ENCODE results near the gene ELAC2. TPM values are rescaled to one million over a fixed set of nuclear protein-coding genes. Genes with fewer than 3 reads are reported as not detected.

ELAC2 gene
- total and polyA plus RNA-seq, 10 of the 15 experiments (the other 5 are each of a cell fraction or from before 2014, with no cell fraction given): 5.1 to 146 (median 79.4) TPM

- TF ChIP-seq ETV6 (conservative IDR thresholded peaks at IDR 0.05 in 1 of 2, IDR thresholded peaks at IDR 0.05 in 1 of 2; ENCODE audit: borderline replicate concordance in 1 of 2, low read depth in 1 of 2): no peak
Observed at GRCh38 chr17:13046361-13046760, 28.5 kb upstream of the ELAC2 start (continued).

GRCh38 chr17:13044572-13045065 lies 26.8 kb upstream of the ELAC2 start:
- no peak overlapping the region for H3K9ac ChIP-seq (ENCODE audit: control insufficient read depth, insufficient read depth, low read length)
- WGBS (ENCODE audit: insufficient coverage, insufficient replicate concordance, low lambda C conversion rate, missing lambda C conversion rate): 81% methylated on average over 7 of the region's 7 CpGs
- FAIRE-seq: no peak
- ATAC-seq: no peak
- H3K9me3 ChIP-seq (replicated peaks; ENCODE audit: control insufficient read depth, insufficient read depth, low read length): no peaks in the 10 kb centered on the region
- intact Hi-C loops (cut with micrococcal nuclease; ENCODE audit: unreplicated experiment): no loop called here
- H2AFZ ChIP-seq (ENCODE audit: control insufficient read depth, low read depth, low read length): no peak overlapping the region
- no peak overlapping the region for H3K4me3 ChIP-seq
- ChIA-PET POLR2A (no interaction called here), SMC1A (ENCODE audit: uncharacterized antibody, unreplicated experiment) (no interaction called here), RAD21 (ENCODE audit: unreplicated experiment) (no interaction called here), CTCF (interaction anchor here (3.3 kb wide), 1 partner anchor 14 kb away, joined by 10 read pairs; no protein-coding TSS in a partner anchor)
- no peaks in the 10 kb centered on the region for H3K79me2 ChIP-seq (ENCODE audit: control insufficient read depth, insufficient read depth, low read length)
- BruUV-seq (replicated peaks): no TSS peak
- no peaks in the 10 kb centered on the region for H4K20me1 ChIP-seq (ENCODE audit: control insufficient read depth, insufficient read depth)
- H3K4me1 ChIP-seq (ENCODE audit: control insufficient read depth, insufficient read depth, low read length): no peaks in the 10 kb centered on the region
- no peaks in the 10 kb centered on the region for H3K27me3 ChIP-seq (replicated peaks in 1 of 2; ENCODE audit: control insufficient read depth in 2 of 2, insufficient read depth in 2 of 2, low read length in 1 of 2)
- no peak for DNase-seq (ENCODE audit: low read depth, low spot score)
- H3K36me3 ChIP-seq (ENCODE audit: control insufficient read depth in 2 of 2, insufficient read depth in 2 of 2, low read length in 1 of 2): no peaks in the 10 kb centered on the region
- in situ Hi-C loops (cut with MboI): no loop called here
- H3K4me2 ChIP-seq (ENCODE audit: control insufficient read depth, insufficient read depth): no peak overlapping the region
- H3K27ac ChIP-seq (ENCODE audit: control insufficient read depth, insufficient read depth): no peak overlapping the region
- TF ChIP-seq POLR2A (IDR thresholded peaks at IDR 0.05; ENCODE audit: low read depth, low read length) (no peak), PBX3 (IDR thresholded peaks at IDR 0.05; ENCODE audit: insufficient replicate concordance, low read depth, low read length) (no peak), SREBF2 (IDR thresholded peaks at IDR 0.05; ENCODE audit: low read length) (no peak), IKZF2 (IDR thresholded peaks at IDR 0.05) (no peak), NR2C1 (IDR thresholded peaks at IDR 0.05) (no peak), CBX3 (IDR thresholded peaks at IDR 0.05; ENCODE audit: borderline replicate concordance, low read depth) (no peak), SPI1 (IDR thresholded peaks at IDR 0.05; ENCODE audit: borderline replicate concordance, insufficient read depth, low read depth, low read length) (no peak), SUPT20H (IDR thresholded peaks at IDR 0.05; ENCODE audit: borderline replicate concordance, control insufficient read depth, low read depth, low read length) (no peak), ZNF384 (IDR thresholded peaks at IDR 0.05; ENCODE audit: borderline replicate concordance, low read depth, low read length) (no peak), TBL1XR1 (IDR thresholded peaks at IDR 0.05; ENCODE audit: low read depth, low read length) (no peak), TARDBP (IDR thresholded peaks at IDR 0.05; ENCODE audit: borderline replicate concordance) (no peak), GABPA (IDR thresholded peaks at IDR 0.05; ENCODE audit: low read depth) (no peak), EED (IDR thresholded peaks at IDR 0.05; ENCODE audit: low read depth) (no peak), CTCF (IDR thresholded peaks at IDR 0.05 in 2 of 3, conservative IDR thresholded peaks at IDR 0.05 in 1 of 3; ENCODE audit: control insufficient read depth in 2 of 3, extremely low read depth in 1 of 3, insufficient read depth in 1 of 3, low read depth in 3 of 3, low read length in 3 of 3) (no peak), ZBTB40 (IDR thresholded peaks at IDR 0.05; ENCODE audit: borderline replicate concordance) (no peak)

All from GM12878 (cell line).